SJCRH30 (cell line): Measurements from ENCODE around the gene KBTBD7. TPM values are rescaled to one million over a fixed set of nuclear protein-coding genes. Genes with fewer than 3 reads are reported as not detected.

Experiments used
- total RNA-seq: library from RNA; depleted of rRNA; stranded (reverse); fragments of >200 nt; shearing (Covaris generic); gene quantifications from 2 replicates; pipeline ENCODE4 v1.2.3, GENCODE V29; 2014; rRNA removed

KBTBD7 gene
- total RNA-seq, 1 experiment from 2014 or later, result 14.7 TPM

Other genes starting within 250 kb of the KBTBD7 start
- 30.5 and 32.7 TPM in 2 replicates for gene ELF1, start 175.3 kb downstream of the KBTBD7 start, total RNA-seq
- gene WBP4, start 133.1 kb downstream of the KBTBD7 start, total RNA-seq, result 14.4 and 15.3 TPM in 2 replicates
- gene KBTBD6, start 61.8 kb downstream of the KBTBD7 start, total RNA-seq, result 24.6 and 25.2 TPM in 2 replicates
- gene MTRF1, start 69.0 kb upstream of the KBTBD7 start, total RNA-seq, result 22.5 and 22.6 TPM in 2 replicates
- 23.3 and 27.1 TPM in 2 replicates for gene NAA16, start 116.7 kb upstream of the KBTBD7 start, total RNA-seq